PFSK-1 (cell line): Measurements from ENCODE around the gene STIP1.

Experiments
- FOXP2 ChIP-seq: optimal IDR thresholded peaks from 2 replicates; pipeline ENCODE3; 2011; ENCODE audit warnings: borderline replicate concordance, control low read depth, inconsistent platforms; ENCODE audit not compliant: insufficient read depth; ENCODE audit errors: extremely low read length, extremely low read depth
- POLR2AphosphoS5 ChIP-seq: IDR thresholded peaks from 2 replicates; pipeline ENCODE4 v1.6.1; 2012; ENCODE audit warnings: low read depth, mild to moderate bottlenecking, control low read depth, low read length, moderate library complexity
- SIN3A ChIP-seq: IDR thresholded peaks from 2 replicates; pipeline ENCODE4 v1.6.1; 2012; ENCODE audit warnings: mild to moderate bottlenecking, low read length, moderate library complexity, borderline replicate concordance; ENCODE audit not compliant: insufficient read depth
- TAF1 ChIP-seq: IDR thresholded peaks from 2 replicates; pipeline ENCODE4 v1.6.1; 2012; ENCODE audit warnings: low read length, control low read depth, borderline replicate concordance; ENCODE audit not compliant: insufficient read depth
- TF ChIP-seq, protein P1 (sequence below), 2 experiments: IDR thresholded peaks; 2 replicates each; pipeline versions ENCODE4 v1.6.1 to v1.8.0; 2011 to 2012; ENCODE audit warnings: low read depth in 2 of 2, low read length in 2 of 2, control low read depth in 1 of 2, inconsistent platforms in 1 of 2, mild to moderate bottlenecking in 1 of 2, moderate library complexity in 1 of 2; ENCODE audit not compliant: insufficient read depth in 1 of 2

- no peak for TF ChIP-seq POLR2AphosphoS5
- TF ChIP-seq, protein P1, sequence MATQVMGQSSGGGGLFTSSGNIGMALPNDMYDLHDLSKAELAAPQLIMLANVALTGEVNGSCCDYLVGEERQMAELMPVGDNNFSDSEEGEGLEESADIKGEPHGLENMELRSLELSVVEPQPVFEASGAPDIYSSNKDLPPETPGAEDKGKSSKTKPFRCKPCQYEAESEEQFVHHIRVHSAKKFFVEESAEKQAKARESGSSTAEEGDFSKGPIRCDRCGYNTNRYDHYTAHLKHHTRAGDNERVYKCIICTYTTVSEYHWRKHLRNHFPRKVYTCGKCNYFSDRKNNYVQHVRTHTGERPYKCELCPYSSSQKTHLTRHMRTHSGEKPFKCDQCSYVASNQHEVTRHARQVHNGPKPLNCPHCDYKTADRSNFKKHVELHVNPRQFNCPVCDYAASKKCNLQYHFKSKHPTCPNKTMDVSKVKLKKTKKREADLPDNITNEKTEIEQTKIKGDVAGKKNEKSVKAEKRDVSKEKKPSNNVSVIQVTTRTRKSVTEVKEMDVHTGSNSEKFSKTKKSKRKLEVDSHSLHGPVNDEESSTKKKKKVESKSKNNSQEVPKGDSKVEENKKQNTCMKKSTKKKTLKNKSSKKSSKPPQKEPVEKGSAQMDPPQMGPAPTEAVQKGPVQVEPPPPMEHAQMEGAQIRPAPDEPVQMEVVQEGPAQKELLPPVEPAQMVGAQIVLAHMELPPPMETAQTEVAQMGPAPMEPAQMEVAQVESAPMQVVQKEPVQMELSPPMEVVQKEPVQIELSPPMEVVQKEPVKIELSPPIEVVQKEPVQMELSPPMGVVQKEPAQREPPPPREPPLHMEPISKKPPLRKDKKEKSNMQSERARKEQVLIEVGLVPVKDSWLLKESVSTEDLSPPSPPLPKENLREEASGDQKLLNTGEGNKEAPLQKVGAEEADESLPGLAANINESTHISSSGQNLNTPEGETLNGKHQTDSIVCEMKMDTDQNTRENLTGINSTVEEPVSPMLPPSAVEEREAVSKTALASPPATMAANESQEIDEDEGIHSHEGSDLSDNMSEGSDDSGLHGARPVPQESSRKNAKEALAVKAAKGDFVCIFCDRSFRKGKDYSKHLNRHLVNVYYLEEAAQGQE (IDR thresholded peaks at IDR 0.05; ENCODE audit: insufficient read depth in 1 of 2, low read depth in 2 of 2, low read length in 2 of 2) = no peak
- no peak for TF ChIP-seq FOXP2
- no peak for TF ChIP-seq TAF1
- TF ChIP-seq SIN3A = no peak
Observed at GRCh38 chr11:64237484-64237951, 51.5 kb downstream of the STIP1 start.
